Fibroblast of villous mesenchyme (primary cell): ENCODE results near the gene KCNQ1OT1. TPM values are rescaled to one million over a fixed set of nuclear protein-coding genes. Genes with fewer than 3 reads are reported as not detected.

Experiments
- DNase-seq: peaks from one replicate; pipeline ENCODE4 v3.0.0-alpha.2; 2010; ENCODE audit warnings: low read depth
- H3K4me3 ChIP-seq: 2 replicates; pipeline ENCODE4 v1.5.1; 2011; ENCODE audit warnings: low read depth, mild to moderate bottlenecking, low read length
- CTCF ChIP-seq: IDR thresholded peaks from 2 replicates; pipeline ENCODE4 v1.5.1; 2012; ENCODE audit warnings: low read depth, mild to moderate bottlenecking, low read length; ENCODE audit not compliant: insufficient read depth
- total RNA-seq: library from RNA; depleted of rRNA; stranded (reverse); fragments of >200 nt; gene quantifications from 2 replicates; pipeline ENCODE4 v1.2.3, GENCODE V29; 2012

KCNQ1OT1 gene
- total RNA-seq, 1 donor = 6.0 TPM

GRCh38 chr11:2725368-2726300 is 25.8 kb upstream of the KCNQ1OT1 start:
- H3K4me3 ChIP-seq = no peak overlapping the region
- peak; percentile 76 for DNase-seq
- TF ChIP-seq CTCF = no peak

GRCh38 chr11:2724653-2725367 is 25.0 kb upstream of the KCNQ1OT1 start:
- TF ChIP-seq CTCF = no peak
- H3K4me3 ChIP-seq = no peak overlapping the region
- peak; percentile 74 for DNase-seq

GRCh38 chr11:2724104-2724503 is 24.3 kb upstream of the KCNQ1OT1 start:
- H3K4me3 ChIP-seq = no peak overlapping the region
- DNase-seq = no peak

GRCh38 chr11:2722955-2723354 is 23.2 kb upstream of the KCNQ1OT1 start:
- TF ChIP-seq CTCF = no peak
- DNase-seq = no peak
- H3K4me3 ChIP-seq = no peak overlapping the region

More at GRCh38 chr11:2724104-2724503, 24.3 kb upstream of the KCNQ1OT1 start:
- no peak for TF ChIP-seq CTCF

- H3K4me3 ChIP-seq = no peak overlapping the region
- TF ChIP-seq CTCF = no peak
- no peak for DNase-seq
These were observed 21.6 kb upstream of the KCNQ1OT1 start for GRCh38 chr11:2721210-2721916.

- no peak for TF ChIP-seq CTCF
- no peak for DNase-seq
- H3K4me3 ChIP-seq = no peak overlapping the region
These were observed 20.2 kb upstream of the KCNQ1OT1 start for GRCh38 chr11:2719831-2720590.
